Measurements from ENCODE around the gene ANKRD63. TPM values are rescaled to one million over a fixed set of nuclear protein-coding genes. Genes with fewer than 3 reads are reported as not detected.
A peak's percentile ranks its signal among the peaks of the same experiment; 100 is the strongest.

ANKRD63 gene
- total and polyA plus RNA-seq, 4 donors: 0.14 to 0.30 (median 0.28) TPM; not detected in 1

DNA sequence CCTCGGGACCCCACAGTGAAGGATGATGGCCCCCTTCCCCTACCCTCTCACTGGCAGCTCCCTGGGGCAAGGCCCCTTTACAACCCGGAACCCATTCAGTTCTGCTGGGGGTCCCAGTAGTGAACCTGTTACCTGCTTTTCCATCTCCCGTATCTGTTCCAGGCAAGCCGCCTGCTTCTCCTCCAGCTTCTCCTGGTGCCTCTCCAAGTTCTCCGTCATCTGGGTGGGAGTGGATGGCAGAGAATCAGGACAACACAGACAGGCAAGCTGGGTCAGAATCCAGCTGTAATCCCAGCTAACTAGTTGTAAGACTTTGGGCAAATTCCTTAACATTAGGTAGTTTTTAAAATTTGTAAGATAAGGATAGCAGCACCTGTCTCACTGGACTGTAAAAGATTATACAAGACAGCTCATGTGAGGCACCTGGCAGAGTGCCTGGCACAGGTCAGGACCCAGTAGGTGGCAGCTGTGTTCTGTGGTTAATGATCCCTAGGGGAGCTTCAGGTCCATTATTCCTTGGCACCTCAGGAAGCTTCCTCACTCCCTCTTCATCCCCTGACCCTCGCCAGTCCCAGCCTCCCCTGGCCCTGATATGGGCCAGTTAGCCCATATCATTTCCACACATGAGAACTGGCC is 6.4 kb upstream of the ANKRD63 start:
- peaks cover 52% of the 10 kb centered on the region for H3K4me1 ChIP-seq (ENCODE audit: control insufficient read depth, insufficient read depth, low read length)
- H3K27ac ChIP-seq (ENCODE audit: low read depth, low read length): no peak overlapping the region
- H3K27me3 ChIP-seq (ENCODE audit: control insufficient read depth, insufficient read depth, low read length): peaks cover 24% of the 10 kb centered on the region
- no peaks in the 10 kb centered on the region for H3K9me3 ChIP-seq (ENCODE audit: control insufficient read depth, insufficient read depth, low read length)
- H3K36me3 ChIP-seq (ENCODE audit: control insufficient read depth, insufficient read depth, low read length): peaks cover 13% of the 10 kb centered on the region
- no peak for DNase-seq (ENCODE audit: low read depth in 4 of 6, low spot score in 6 of 6)
- no peak overlapping the region for H3K4me3 ChIP-seq (ENCODE audit: low read depth, low read length)
- 93% methylated on average over 6 of the region's 6 CpGs for WGBS (ENCODE audit: insufficient coverage)

DNA sequence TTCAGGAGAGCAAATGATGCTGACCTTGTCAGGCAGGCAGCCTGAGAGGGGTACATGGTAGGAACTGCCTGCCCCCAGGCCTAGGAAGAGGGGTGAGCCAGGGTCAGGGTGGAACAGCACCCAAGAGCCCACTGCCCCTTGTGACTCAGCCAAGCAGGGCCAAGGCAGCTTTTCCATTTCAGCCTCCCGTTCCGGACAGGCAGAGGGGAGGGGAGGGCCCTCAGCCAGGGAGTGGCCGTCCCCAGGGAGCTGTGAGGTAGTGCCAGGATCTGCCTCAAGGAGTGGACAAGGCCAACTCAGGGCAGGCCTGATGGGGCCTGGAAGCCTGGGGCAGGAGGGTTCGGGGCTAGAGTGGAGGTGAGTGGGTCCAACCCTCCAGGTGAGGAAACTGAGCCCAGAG is 5.1 kb upstream of the ANKRD63 start:
- peaks cover 37% of the 10 kb centered on the region for H3K27me3 ChIP-seq (ENCODE audit: control insufficient read depth, insufficient read depth, low read length)
- peaks cover 50% of the 10 kb centered on the region for H3K4me1 ChIP-seq (ENCODE audit: control insufficient read depth, insufficient read depth, low read length)
- no peak for DNase-seq (ENCODE audit: low read depth in 4 of 6, low spot score in 6 of 6)
- WGBS (ENCODE audit: insufficient coverage): 70% methylated on average over 4 of the region's 4 CpGs
- H3K9me3 ChIP-seq (ENCODE audit: control insufficient read depth, insufficient read depth, low read length): no peaks in the 10 kb centered on the region
- no peak overlapping the region for H3K4me3 ChIP-seq (ENCODE audit: low read depth, low read length)
- no peak overlapping the region for H3K27ac ChIP-seq (ENCODE audit: low read depth, low read length)
- H3K36me3 ChIP-seq (ENCODE audit: control insufficient read depth, insufficient read depth, low read length): peaks cover 13% of the 10 kb centered on the region

DNA sequence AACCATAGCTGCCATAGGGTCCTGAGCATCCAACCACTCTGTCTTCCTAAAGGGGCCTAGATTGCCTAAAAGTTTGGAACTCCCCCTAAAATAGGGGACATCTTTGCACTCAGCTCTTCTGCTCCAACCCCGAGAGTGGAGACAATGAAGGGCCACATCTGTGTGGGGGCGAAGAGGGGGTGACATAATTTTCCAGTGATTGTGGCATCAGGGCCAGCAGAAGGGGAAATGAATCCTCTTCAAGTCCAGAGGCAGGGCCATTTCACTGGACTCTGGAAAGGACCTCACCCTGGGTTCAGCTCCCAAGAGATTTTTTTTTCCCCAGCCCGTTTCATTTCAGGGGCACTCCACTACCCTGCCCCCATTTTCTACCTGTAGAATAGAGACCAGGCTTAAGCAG is 4.6 kb upstream of the ANKRD63 start:
- Histone ChIP-seq H3K27ac (ENCODE audit: low read depth, low read length) (no peak overlapping the region), H3K4me3 (ENCODE audit: low read depth, low read length) (no peak overlapping the region), H3K36me3 (ENCODE audit: control insufficient read depth, insufficient read depth, low read length) (peaks cover 13% of the 10 kb centered on the region), H3K4me1 (ENCODE audit: control insufficient read depth, insufficient read depth, low read length) (peaks cover 53% of the 10 kb centered on the region), H3K27me3 (ENCODE audit: control insufficient read depth, insufficient read depth, low read length) (peaks cover 42% of the 10 kb centered on the region), H3K9me3 (ENCODE audit: control insufficient read depth, insufficient read depth, low read length) (no peaks in the 10 kb centered on the region)
- DNase-seq (ENCODE audit: low read depth in 4 of 6, low spot score in 6 of 6): no peak
- WGBS (ENCODE audit: insufficient coverage): 80% methylated on average over 1 of the region's 3 CpGs

DNA sequence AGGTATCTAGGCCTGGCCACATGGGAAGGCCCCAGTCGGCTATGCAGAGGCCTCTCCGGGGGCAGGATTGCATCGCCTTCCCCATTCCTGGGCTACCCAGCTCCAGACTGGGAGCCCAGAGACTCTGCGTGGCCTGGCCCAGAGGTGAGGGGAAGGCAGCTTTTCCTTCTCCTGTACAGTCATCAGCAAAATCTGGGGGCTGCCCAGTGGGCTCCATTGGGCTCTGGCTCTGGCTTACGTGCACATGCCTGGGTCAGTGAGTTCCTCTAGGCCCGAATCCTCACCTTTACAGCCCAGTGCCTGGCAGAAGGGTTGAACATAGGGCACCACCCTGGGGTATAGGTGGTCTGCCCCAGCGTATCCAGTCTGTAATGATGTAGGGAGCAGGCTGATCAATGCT is 3.9 kb upstream of the ANKRD63 start:
- Histone ChIP-seq H3K4me1 (ENCODE audit: control insufficient read depth, insufficient read depth, low read length) (peaks cover 50% of the 10 kb centered on the region), H3K4me3 (ENCODE audit: low read depth, low read length) (no peak overlapping the region), H3K9me3 (ENCODE audit: control insufficient read depth, insufficient read depth, low read length) (no peaks in the 10 kb centered on the region), H3K27me3 (ENCODE audit: control insufficient read depth, insufficient read depth, low read length) (peaks cover 45% of the 10 kb centered on the region), H3K36me3 (ENCODE audit: control insufficient read depth, insufficient read depth, low read length) (peaks cover 13% of the 10 kb centered on the region), H3K27ac (ENCODE audit: low read depth, low read length) (no peak overlapping the region)
- no peak for DNase-seq (ENCODE audit: low read depth in 4 of 6, low spot score in 6 of 6)
- WGBS (ENCODE audit: insufficient coverage): 79% methylated on average over 6 of the region's 7 CpGs

DNA sequence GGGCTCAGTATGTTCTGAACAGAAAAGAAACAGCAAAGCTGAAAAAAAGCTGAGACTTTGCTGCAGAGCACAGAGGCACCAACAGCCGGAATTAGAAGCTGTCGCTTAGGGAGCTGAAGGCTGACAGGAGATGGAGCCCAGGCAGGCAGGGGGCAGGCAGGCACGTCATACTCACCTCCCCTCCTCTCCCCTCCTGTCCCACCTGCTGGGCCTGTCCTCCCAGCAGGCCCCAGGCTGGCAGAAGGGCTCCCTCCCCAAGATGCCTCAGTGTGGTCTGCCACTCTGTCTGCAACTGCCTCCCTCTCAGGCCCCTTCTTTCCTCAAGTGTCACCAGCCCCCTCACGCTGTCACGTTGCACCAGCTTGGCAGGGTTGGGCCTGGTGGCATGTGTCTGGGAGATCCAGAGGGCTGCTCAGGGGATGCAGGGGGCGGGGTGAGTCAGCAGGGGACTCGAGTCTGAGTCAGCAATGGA is 3.2 kb upstream of the ANKRD63 start:
- H3K27ac ChIP-seq (ENCODE audit: low read depth, low read length): no peak overlapping the region
- 67% methylated on average over 5 of the region's 7 CpGs for WGBS (ENCODE audit: insufficient coverage)
- H3K4me1 ChIP-seq (ENCODE audit: control insufficient read depth, insufficient read depth, low read length): peaks cover 49% of the 10 kb centered on the region
- no peaks in the 10 kb centered on the region for H3K9me3 ChIP-seq (ENCODE audit: control insufficient read depth, insufficient read depth, low read length)
- peaks cover 13% of the 10 kb centered on the region for H3K36me3 ChIP-seq (ENCODE audit: control insufficient read depth, insufficient read depth, low read length)
- H3K4me3 ChIP-seq (ENCODE audit: low read depth, low read length): no peak overlapping the region
- DNase-seq (ENCODE audit: low read depth in 4 of 6, low spot score in 6 of 6): peak in 1 of 6 donors; percentile 45
- peaks cover 48% of the 10 kb centered on the region for H3K27me3 ChIP-seq (ENCODE audit: control insufficient read depth, insufficient read depth, low read length)

DNA sequence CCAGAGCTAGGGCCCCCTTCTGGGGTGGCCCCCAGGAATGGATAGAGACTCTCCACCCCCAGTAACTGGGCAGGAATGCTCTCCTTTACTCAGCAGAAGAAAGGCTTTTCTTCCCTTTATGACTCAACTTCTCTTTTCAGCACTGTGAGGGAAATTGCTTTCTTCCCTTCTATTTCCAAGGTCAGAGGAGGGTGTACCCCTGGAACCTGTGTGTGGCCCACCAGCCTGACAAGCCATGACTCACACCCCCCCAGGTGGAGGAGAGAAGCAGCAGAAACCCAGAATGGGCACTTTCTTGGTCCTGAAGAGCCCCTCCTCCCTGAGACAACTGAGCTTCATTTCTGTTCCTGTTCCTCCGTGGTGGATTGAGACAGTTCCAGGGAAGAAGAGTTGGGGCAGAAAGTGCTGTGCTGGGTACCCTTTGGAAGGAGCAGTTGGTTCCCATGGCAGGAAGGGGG is 2.7 kb upstream of the ANKRD63 start:
- 0% methylated on average over 1 of the region's 1 CpG for WGBS (ENCODE audit: insufficient coverage)
- H3K36me3 ChIP-seq (ENCODE audit: control insufficient read depth, insufficient read depth, low read length): peaks cover 13% of the 10 kb centered on the region
- peaks cover 47% of the 10 kb centered on the region for H3K4me1 ChIP-seq (ENCODE audit: control insufficient read depth, insufficient read depth, low read length)
- no peaks in the 10 kb centered on the region for H3K9me3 ChIP-seq (ENCODE audit: control insufficient read depth, insufficient read depth, low read length)
- H3K27ac ChIP-seq (ENCODE audit: low read depth, low read length): no peak overlapping the region
- peaks cover 53% of the 10 kb centered on the region for H3K27me3 ChIP-seq (ENCODE audit: control insufficient read depth, insufficient read depth, low read length)
- DNase-seq (ENCODE audit: low read depth in 4 of 6, low spot score in 6 of 6): no peak
- no peak overlapping the region for H3K4me3 ChIP-seq (ENCODE audit: low read depth, low read length)

DNA sequence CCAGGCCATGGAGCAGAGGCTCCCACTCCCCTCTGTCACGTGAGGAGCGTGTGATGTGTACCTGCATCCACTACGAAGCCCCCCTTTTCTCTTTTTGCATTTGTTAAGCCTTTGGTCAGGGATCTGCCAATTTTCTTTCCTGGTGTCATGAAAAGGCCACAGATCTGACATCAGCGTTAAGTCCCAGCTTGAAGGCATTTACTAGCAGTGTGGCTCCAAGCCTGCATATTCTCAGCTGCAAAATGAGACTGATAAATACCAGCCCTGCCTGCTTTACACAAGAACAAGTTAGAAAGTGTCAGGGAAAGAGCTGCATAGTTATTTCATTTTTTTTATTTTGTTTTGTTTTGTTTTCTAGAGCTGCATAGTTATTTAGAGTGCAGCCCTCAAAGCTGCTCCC is 2.3 kb upstream of the ANKRD63 start:
- Histone ChIP-seq H3K4me3 (ENCODE audit: low read depth, low read length) (no peak overlapping the region), H3K36me3 (ENCODE audit: control insufficient read depth, insufficient read depth, low read length) (peaks cover 13% of the 10 kb centered on the region), H3K27me3 (ENCODE audit: control insufficient read depth, insufficient read depth, low read length) (peaks cover 53% of the 10 kb centered on the region), H3K27ac (ENCODE audit: low read depth, low read length) (no peak overlapping the region), H3K4me1 (ENCODE audit: control insufficient read depth, insufficient read depth, low read length) (peaks cover 47% of the 10 kb centered on the region), H3K9me3 (ENCODE audit: control insufficient read depth, insufficient read depth, low read length) (no peaks in the 10 kb centered on the region)
- peak in 1 of 6 donors; percentile 60 for DNase-seq (ENCODE audit: low read depth in 4 of 6, low spot score in 6 of 6)
- WGBS (ENCODE audit: insufficient coverage): 61% methylated on average over 4 of the region's 4 CpGs

DNA sequence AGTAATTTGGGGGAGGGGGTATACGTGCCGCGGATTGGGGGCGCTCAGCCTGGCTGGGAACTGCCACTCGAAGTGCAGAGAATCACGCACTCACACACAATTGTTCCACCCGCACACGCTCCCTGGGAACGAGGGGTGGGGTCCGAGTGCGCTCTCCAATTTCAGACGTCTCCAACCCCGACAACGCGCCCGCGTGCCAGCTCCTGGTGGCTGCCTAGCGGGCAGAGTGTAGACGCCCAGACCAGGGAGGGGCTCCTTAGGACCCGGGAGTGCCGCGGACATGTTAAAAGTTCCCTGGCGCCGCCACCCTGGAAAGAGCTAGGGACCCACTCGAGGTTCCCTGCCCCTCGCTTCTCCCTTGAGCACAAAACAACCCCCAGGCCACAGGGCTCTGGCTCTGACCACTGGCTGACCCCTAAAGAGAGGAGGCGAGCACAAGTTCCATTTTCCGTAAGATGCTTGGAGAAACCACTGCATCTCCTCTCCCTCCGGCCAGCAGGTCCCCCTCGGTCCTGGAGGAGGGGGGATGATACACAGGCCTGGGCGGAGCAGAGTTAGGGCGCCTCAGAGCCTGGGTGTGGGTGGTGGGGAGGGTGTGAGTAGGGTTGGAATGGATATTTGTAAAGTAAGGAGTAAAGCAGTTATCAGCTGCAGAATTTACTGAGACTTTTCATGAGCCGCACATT is 894 bp upstream of the ANKRD63 start:
- Histone ChIP-seq H3K27me3 (ENCODE audit: control insufficient read depth, insufficient read depth, low read length) (peaks cover 66% of the 10 kb centered on the region), H3K36me3 (ENCODE audit: control insufficient read depth, insufficient read depth, low read length) (peaks cover 12% of the 10 kb centered on the region), H3K4me3 (ENCODE audit: low read depth, low read length) (no peak overlapping the region), H3K27ac (ENCODE audit: low read depth, low read length) (no peak overlapping the region), H3K4me1 (ENCODE audit: control insufficient read depth, insufficient read depth, low read length) (peaks cover 55% of the 10 kb centered on the region), H3K9me3 (ENCODE audit: control insufficient read depth, insufficient read depth, low read length) (no peaks in the 10 kb centered on the region)
- WGBS (ENCODE audit: insufficient coverage): 19% methylated on average over 24 of the region's 33 CpGs
- no peak for DNase-seq (ENCODE audit: low read depth in 4 of 6, low spot score in 6 of 6)

DNA sequence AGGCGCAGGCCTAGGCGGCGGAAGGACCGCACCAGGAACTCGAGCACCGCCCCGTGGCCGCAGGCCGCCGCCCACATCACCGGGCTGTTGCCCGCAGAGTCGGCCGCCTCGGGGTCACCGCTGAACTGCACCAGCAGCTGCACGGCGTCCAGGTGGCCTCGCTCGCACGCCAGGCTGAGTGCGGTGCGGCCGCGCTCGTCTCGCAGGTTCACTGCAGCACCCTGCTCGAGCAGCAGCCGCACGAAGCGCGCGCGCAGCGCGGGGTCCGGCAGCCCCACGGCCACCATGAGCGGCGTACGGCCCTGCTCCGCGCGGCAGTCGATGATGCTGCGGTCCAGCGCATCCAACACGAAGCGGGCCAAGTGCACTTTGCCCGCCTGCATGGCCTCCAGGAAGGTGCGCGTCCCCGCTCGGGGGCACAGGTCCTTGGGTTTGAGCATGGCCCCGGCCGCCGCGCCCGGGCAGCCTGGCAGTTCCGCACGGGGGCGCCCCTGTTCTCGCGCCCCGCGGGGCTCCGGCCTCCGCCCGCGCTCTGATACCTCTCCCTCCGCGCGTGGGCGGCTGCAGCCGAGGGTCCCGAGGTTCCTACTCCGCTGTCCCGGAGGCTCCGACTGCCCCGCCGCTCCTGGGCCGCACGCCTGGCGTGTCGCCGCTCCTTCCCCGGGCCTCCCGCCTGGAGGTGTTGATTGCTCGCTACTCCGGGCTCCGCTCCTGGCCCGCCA is 556 bp downstream of the ANKRD63 start:
- H3K27ac ChIP-seq (ENCODE audit: low read depth, low read length): no peak overlapping the region
- H3K27me3 ChIP-seq (ENCODE audit: control insufficient read depth, insufficient read depth, low read length): peaks cover 76% of the 10 kb centered on the region
- under 1% methylated on average over 92 of the region's 92 CpGs for WGBS (ENCODE audit: insufficient coverage)
- peak in 2 of 6 donors; percentile 48 to 55 for DNase-seq (ENCODE audit: low read depth in 4 of 6, low spot score in 6 of 6)
- peaks cover 58% of the 10 kb centered on the region for H3K4me1 ChIP-seq (ENCODE audit: control insufficient read depth, insufficient read depth, low read length)
- H3K36me3 ChIP-seq (ENCODE audit: control insufficient read depth, insufficient read depth, low read length): peaks cover 10% of the 10 kb centered on the region
- no peak overlapping the region for H3K4me3 ChIP-seq (ENCODE audit: low read depth, low read length)
- H3K9me3 ChIP-seq (ENCODE audit: control insufficient read depth, insufficient read depth, low read length): no peaks in the 10 kb centered on the region
